ENCODE measurements around the gene SMCO2.
A peak's percentile ranks its signal among the peaks of the same experiment; 100 is the strongest.

Gene SMCO2

GRCh38 chr12:27436029-27436428 is 10.5 kb upstream of the SMCO2 start:
- Mint-ChIP-seq H3K36me3 (ENCODE audit: low read depth) (no peaks in the 10 kb centered on the region), H3K27me3 (no peaks in the 10 kb centered on the region)

GRCh38 chr12:27436768-27437167 is 9.8 kb upstream of the SMCO2 start:
- Mint-ChIP-seq H3K4me1 (ENCODE audit: low read depth) (peaks cover 45% of the 10 kb centered on the region), H3K27me3 (no peaks in the 10 kb centered on the region), H3K4me3 (no peak overlapping the region), H3K9me3 (no peaks in the 10 kb centered on the region), H3K27ac (peak overlapping the region; percentile 33), H3K36me3 (ENCODE audit: low read depth) (no peaks in the 10 kb centered on the region)
- intact Hi-C loops (cut with micrococcal nuclease), result loop anchor here (5.0 kb wide), 1 partner anchor 86 kb away; the partner anchor contains the start of gene PPFIBP1

More at GRCh38 chr12:27436029-27436428, 10.5 kb upstream of the SMCO2 start:
- H3K4me1 Mint-ChIP-seq (ENCODE audit: low read depth), result peaks cover 52% of the 10 kb centered on the region
- peak overlapping the region; percentile 33 for H3K27ac Mint-ChIP-seq
- no peaks in the 10 kb centered on the region for H3K9me3 Mint-ChIP-seq
- H3K4me3 Mint-ChIP-seq, result no peak overlapping the region
- intact Hi-C loops (cut with micrococcal nuclease), result loop anchor here (5.0 kb wide), 1 partner anchor 86 kb away; the partner anchor contains the start of gene PPFIBP1

- Mint-ChIP-seq H3K4me1 (ENCODE audit: low read depth) (peaks cover 41% of the 10 kb centered on the region), H3K27me3 (no peaks in the 10 kb centered on the region), H3K27ac (peak overlapping the region; percentile 71), H3K9me3 (no peaks in the 10 kb centered on the region), H3K4me3 (peak overlapping the region; percentile 14), H3K36me3 (ENCODE audit: low read depth) (no peaks in the 10 kb centered on the region)
- intact Hi-C loops (cut with micrococcal nuclease), result loop anchor here (5.0 kb wide), 1 partner anchor 84 kb away; the partner anchor contains the start of gene PPFIBP1
These were observed 8.7 kb upstream of the SMCO2 start for GRCh38 chr12:27437839-27438238.

DNA sequence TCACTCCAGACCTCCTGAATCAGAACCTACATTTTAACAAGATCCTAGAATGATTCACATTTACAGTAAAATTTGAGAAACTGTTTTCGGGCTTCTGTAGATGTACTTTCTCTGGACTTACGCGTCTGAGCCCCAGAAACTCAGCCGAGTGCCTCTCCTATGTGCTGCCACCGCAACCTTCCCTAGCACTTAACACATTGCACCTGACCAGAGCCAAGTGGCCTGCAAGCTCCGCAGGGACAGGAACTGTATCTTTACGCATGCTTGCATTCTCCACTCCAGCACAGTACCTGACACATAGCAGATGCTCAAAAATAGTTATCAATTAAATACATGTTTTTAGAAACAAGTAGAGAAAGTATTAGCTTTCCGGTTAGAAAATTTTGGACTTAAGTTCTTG is 1.2 kb downstream of the SMCO2 start:
- Mint-ChIP-seq H3K27ac (no peak overlapping the region), H3K4me1 (ENCODE audit: low read depth) (no peaks in the 10 kb centered on the region), H3K36me3 (ENCODE audit: low read depth) (peaks cover 11% of the 10 kb centered on the region), H3K4me3 (no peak overlapping the region), H3K9me3 (peaks cover 12% of the 10 kb centered on the region), H3K27me3 (no peaks in the 10 kb centered on the region)
- intact Hi-C loops (cut with micrococcal nuclease), result no loop called here

DNA sequence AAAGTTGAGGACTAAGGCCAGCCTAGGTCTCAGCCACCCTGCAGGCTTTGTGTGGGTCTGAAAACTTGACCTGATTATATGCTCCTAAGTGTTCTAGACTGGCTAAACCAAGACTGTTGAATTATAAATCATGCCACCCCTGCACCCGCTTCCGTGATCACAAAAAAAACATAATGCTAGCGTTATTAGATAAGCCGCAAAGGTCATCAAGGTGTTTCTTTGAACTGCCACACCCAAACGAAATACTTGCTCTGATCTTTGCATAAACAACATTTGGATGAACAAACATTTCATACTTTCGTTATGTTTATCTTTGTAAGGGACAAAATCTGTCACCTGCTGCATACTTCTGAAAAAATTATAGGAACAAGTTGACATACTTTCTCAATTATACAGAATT is 2.5 kb downstream of the SMCO2 start:
- Mint-ChIP-seq H3K4me1 (ENCODE audit: low read depth) (no peaks in the 10 kb centered on the region), H3K27ac (no peak overlapping the region), H3K36me3 (ENCODE audit: low read depth) (peaks cover 11% of the 10 kb centered on the region), H3K9me3 (peaks cover 12% of the 10 kb centered on the region), H3K27me3 (no peaks in the 10 kb centered on the region), H3K4me3 (no peak overlapping the region)
- intact Hi-C loops (cut with micrococcal nuclease), result no loop called here

DNA sequence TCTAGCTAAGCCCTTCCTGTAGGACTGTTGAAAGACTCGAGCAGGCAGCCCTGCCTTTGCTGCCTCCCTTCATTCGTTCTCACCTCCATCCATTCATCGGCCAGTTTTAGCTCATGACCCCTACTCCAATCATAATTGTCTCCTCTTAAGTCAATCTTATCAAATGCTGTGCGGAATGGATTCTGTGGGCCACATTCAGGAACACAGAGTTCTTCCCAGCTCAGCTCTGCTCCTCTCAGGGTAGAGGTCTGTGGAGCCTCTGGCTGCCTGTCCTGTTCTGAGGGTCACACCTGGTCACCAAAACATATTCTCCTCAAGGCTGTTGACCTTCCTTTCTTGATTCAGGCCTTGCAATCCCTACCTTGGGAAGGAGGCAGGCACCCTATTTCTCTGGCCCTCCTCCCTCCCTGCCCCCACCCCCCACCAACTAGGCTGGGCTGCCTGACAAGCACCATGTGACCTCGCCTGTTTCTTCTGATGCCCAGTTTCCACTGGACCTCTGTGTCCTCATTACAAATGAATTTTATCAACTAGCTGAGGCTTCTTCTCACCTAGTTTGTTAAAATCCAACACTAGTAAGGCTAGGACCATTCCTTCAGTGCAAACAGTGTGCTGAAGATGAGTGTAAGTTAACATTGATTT is 3.5 kb downstream of the SMCO2 start:
- intact Hi-C loops (cut with micrococcal nuclease), result no loop called here
- no peak overlapping the region for H3K4me3 Mint-ChIP-seq
- H3K36me3 Mint-ChIP-seq (ENCODE audit: low read depth), result peaks cover 11% of the 10 kb centered on the region
- peaks cover 12% of the 10 kb centered on the region for H3K9me3 Mint-ChIP-seq
- H3K4me1 Mint-ChIP-seq (ENCODE audit: low read depth), result no peaks in the 10 kb centered on the region
- no peaks in the 10 kb centered on the region for H3K27me3 Mint-ChIP-seq
- no peak overlapping the region for H3K27ac Mint-ChIP-seq

DNA sequence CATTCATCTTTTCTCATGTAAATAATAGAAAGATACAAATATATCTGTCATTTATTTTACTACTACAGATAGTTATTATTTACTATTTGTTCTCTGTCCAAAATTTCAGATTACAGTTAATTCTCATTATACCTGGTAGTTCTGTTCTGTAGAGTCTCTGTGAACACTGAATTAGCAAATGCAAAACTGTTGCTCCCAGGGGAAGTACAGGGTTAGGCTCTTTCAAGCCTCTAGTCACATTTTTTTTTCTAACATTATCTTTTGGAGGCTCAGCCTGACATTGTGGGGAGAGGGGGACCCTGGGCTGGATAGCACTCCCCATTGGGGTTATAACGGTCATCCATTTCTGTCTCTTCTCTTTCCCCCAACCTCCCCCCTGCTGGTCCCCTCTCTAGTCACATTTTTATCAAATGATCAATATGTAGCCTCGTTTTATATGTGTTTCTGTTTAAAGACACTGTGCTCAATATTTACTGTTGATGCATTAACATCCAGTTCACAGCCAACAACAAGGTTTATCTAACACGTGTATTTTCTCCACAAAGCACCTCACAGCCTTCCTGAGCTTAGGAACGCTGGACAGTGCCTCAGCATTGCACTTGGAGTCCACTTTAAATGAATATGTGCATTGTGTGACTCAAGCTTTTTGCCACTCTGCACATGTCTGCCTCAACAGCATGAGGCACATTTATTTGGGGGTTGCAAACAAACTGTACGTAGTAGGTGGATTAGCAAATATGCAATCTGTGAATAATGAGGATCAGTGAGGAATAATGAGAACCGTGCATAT is 4.7 kb downstream of the SMCO2 start:
- Mint-ChIP-seq H3K4me1 (ENCODE audit: low read depth) (no peaks in the 10 kb centered on the region), H3K36me3 (ENCODE audit: low read depth) (peaks cover 5% of the 10 kb centered on the region), H3K4me3 (no peak overlapping the region), H3K27me3 (no peaks in the 10 kb centered on the region), H3K27ac (no peak overlapping the region), H3K9me3 (peaks cover 4% of the 10 kb centered on the region)
- intact Hi-C loops (cut with micrococcal nuclease), result no loop called here

DNA sequence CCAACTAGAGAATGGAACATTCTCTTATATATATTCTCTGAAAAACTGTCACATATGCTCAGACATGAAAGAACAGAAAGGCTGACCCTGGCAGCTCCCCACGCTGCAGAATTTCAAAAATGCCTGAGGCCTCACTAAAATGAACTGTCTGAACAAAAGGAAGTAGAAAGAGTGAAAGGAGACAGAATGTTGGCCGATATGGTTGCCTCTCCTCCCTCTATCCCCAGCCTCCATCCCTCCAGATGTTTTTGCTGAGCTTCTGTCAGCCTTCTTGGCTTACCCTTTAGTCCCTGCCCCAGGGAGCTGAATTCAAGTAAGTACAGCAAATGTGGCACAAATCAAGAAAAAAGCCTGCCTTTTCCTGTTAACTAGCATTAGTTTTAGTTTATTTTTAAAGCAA is 6.9 kb downstream of the SMCO2 start:
- intact Hi-C loops (cut with micrococcal nuclease), result no loop called here
- no peaks in the 10 kb centered on the region for H3K9me3 Mint-ChIP-seq
- H3K4me1 Mint-ChIP-seq (ENCODE audit: low read depth), result no peaks in the 10 kb centered on the region
- no peak overlapping the region for H3K27ac Mint-ChIP-seq
- no peaks in the 10 kb centered on the region for H3K36me3 Mint-ChIP-seq (ENCODE audit: low read depth)
- H3K4me3 Mint-ChIP-seq, result no peak overlapping the region
- no peaks in the 10 kb centered on the region for H3K27me3 Mint-ChIP-seq

GRCh38 chr12:27455589-27455988 is 9.1 kb downstream of the SMCO2 start:
- intact Hi-C loops (cut with micrococcal nuclease), result no loop called here
- peaks cover 5% of the 10 kb centered on the region for H3K4me1 Mint-ChIP-seq (ENCODE audit: low read depth)
- H3K9me3 Mint-ChIP-seq, result no peaks in the 10 kb centered on the region
- H3K4me3 Mint-ChIP-seq, result no peak overlapping the region
- no peaks in the 10 kb centered on the region for H3K27me3 Mint-ChIP-seq
- H3K36me3 Mint-ChIP-seq (ENCODE audit: low read depth), result no peaks in the 10 kb centered on the region
- no peak overlapping the region for H3K27ac Mint-ChIP-seq

- H3K27ac Mint-ChIP-seq, result no peak overlapping the region
These were observed 10.1 kb downstream of the SMCO2 start for GRCh38 chr12:27456618-27457017.

GRCh38 chr12:27460471-27460978 is 14.0 kb downstream of the SMCO2 start:
- no peaks in the 10 kb centered on the region for H3K9me3 Mint-ChIP-seq
- no peaks in the 10 kb centered on the region for H3K36me3 Mint-ChIP-seq (ENCODE audit: low read depth)
- peaks cover 43% of the 10 kb centered on the region for H3K4me1 Mint-ChIP-seq (ENCODE audit: low read depth)
- peak overlapping the region; percentile 56 for H3K27ac Mint-ChIP-seq
- intact Hi-C loops (cut with micrococcal nuclease), result no loop called here
- H3K4me3 Mint-ChIP-seq, result peak overlapping the region; percentile 31
- no peaks in the 10 kb centered on the region for H3K27me3 Mint-ChIP-seq

More at GRCh38 chr12:27456618-27457017, 10.1 kb downstream of the SMCO2 start:
- Mint-ChIP-seq H3K9me3 (no peaks in the 10 kb centered on the region), H3K27me3 (no peaks in the 10 kb centered on the region), H3K4me1 (ENCODE audit: low read depth) (peaks cover 16% of the 10 kb centered on the region), H3K4me3 (no peak overlapping the region), H3K36me3 (ENCODE audit: low read depth) (no peaks in the 10 kb centered on the region)
- intact Hi-C loops (cut with micrococcal nuclease), result no loop called here

DNA sequence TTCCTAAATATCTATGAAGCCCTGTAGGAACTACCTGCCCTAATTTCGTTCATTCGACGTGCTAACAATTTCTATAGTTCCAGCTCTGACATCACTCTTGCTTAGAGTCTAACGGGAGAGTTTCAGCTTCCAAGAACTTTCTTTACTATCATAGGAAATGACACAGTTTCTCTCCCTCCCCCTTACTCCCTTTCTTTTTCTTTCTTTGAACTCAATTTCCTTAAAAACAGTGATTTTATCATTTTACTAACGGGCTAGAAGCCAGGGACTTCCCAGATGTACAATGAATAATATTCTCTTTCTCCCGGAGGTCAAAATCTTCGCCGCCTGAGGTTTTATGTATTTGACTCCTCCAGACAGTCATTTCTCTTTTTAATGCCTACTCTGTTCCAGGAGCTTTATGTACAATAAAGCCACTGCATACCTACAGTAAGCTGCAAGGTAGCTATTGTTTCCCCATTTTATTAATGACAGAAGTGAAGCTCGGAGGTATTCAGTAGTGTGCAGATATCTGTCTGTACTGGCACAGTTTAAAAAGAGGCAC is 15.7 kb downstream of the SMCO2 start:
- intact Hi-C loops (cut with micrococcal nuclease), result no loop called here
- Mint-ChIP-seq H3K27me3 (no peaks in the 10 kb centered on the region), H3K4me1 (ENCODE audit: low read depth) (peaks cover 43% of the 10 kb centered on the region), H3K36me3 (ENCODE audit: low read depth) (no peaks in the 10 kb centered on the region), H3K27ac (peak overlapping the region; percentile 69), H3K4me3 (peak overlapping the region; percentile 52), H3K9me3 (no peaks in the 10 kb centered on the region)

GRCh38 chr12:27462851-27463250 is 16.3 kb downstream of the SMCO2 start:
- intact Hi-C loops (cut with micrococcal nuclease), result no loop called here
- no peaks in the 10 kb centered on the region for H3K9me3 Mint-ChIP-seq
- no peak overlapping the region for H3K4me3 Mint-ChIP-seq
- H3K4me1 Mint-ChIP-seq (ENCODE audit: low read depth), result peaks cover 43% of the 10 kb centered on the region
- peak overlapping the region; percentile 69 for H3K27ac Mint-ChIP-seq
- H3K27me3 Mint-ChIP-seq, result peaks cover 2% of the 10 kb centered on the region
- no peaks in the 10 kb centered on the region for H3K36me3 Mint-ChIP-seq (ENCODE audit: low read depth)
